GM12878 (cell line): ENCODE results near the gene CLTCL1.

Experiments used
- CBX5 ChIP-seq: sonication (generic); IDR thresholded peaks from 2 replicates; pipeline ENCODE4 v1.6.1; 2016; ENCODE audit warnings: low read depth, moderate library complexity, mild to moderate bottlenecking, inconsistent platforms
- CTCF ChIP-seq, 3 experiments: IDR thresholded peaks in 2 of 3; conservative IDR thresholded peaks in 1 of 3; 2 replicates each; pipeline ENCODE4 v1.5.1; 2011; ENCODE audit warnings: low read depth in 3 of 3, low read length in 3 of 3, mild to moderate bottlenecking in 3 of 3, control low read depth in 2 of 3, moderate library complexity in 2 of 3, inconsistent platforms in 1 of 3, mixed read lengths in 1 of 3; ENCODE audit not compliant: control insufficient read depth in 2 of 3, insufficient read depth in 1 of 3; ENCODE audit errors: extremely low read depth in 1 of 3
- CUX1 ChIP-seq: IDR thresholded peaks from 2 replicates; pipeline ENCODE4 v1.6.1; 2012; ENCODE audit warnings: improper control_type of control experiment, low read depth, low read length; ENCODE audit not compliant: insufficient replicate concordance
- EGR1 ChIP-seq, 2 experiments: IDR thresholded peaks; 1 replicate in 1 of 2; 2 replicates in 1 of 2; pipeline ENCODE4 v1.6.1; 2011 to 2012; ENCODE audit warnings: low read depth in 2 of 2, low read length in 2 of 2, borderline replicate concordance in 1 of 2, mild to moderate bottlenecking in 1 of 2, moderate library complexity in 1 of 2
- NRF1 ChIP-seq: conservative IDR thresholded peaks from 2 replicates; pipeline ENCODE4 v1.6.1; 2011; ENCODE audit warnings: mild to moderate bottlenecking, low read depth, low read length, improper control_type of control experiment
- POLR2AphosphoS5 ChIP-seq: IDR thresholded peaks from 2 replicates; pipeline ENCODE4 v1.6.1; 2011; ENCODE audit warnings: mild to moderate bottlenecking, low read length, inconsistent platforms
- RBBP5 ChIP-seq: fragments of 200-600 bp; sonication (generic); conservative IDR thresholded peaks from 2 replicates; pipeline ENCODE4 v1.6.1; 2016
- TF ChIP-seq, protein P1 (sequence below): IDR thresholded peaks from 2 replicates; pipeline ENCODE4 v1.6.1; 2011; ENCODE audit warnings: borderline replicate concordance, low read depth, mild to moderate bottlenecking, moderate library complexity, mixed read lengths, low read length; ENCODE audit not compliant: insufficient read depth; ENCODE audit errors: extremely low read length

- no peak for TF ChIP-seq RBBP5
- TF ChIP-seq CTCF (IDR thresholded peaks at IDR 0.05 in 2 of 3, conservative IDR thresholded peaks at IDR 0.05 in 1 of 3; ENCODE audit: control insufficient read depth in 2 of 3, extremely low read depth in 1 of 3, insufficient read depth in 1 of 3, low read depth in 3 of 3, low read length in 3 of 3), result no peak
- no peak for TF ChIP-seq POLR2AphosphoS5
- no peak for TF ChIP-seq EGR1 (IDR thresholded peaks at IDR 0.05; ENCODE audit: borderline replicate concordance in 1 of 2, low read depth in 2 of 2, low read length in 2 of 2)
- no peak for TF ChIP-seq CBX5
- TF ChIP-seq NRF1, result no peak
- TF ChIP-seq, protein P1, sequence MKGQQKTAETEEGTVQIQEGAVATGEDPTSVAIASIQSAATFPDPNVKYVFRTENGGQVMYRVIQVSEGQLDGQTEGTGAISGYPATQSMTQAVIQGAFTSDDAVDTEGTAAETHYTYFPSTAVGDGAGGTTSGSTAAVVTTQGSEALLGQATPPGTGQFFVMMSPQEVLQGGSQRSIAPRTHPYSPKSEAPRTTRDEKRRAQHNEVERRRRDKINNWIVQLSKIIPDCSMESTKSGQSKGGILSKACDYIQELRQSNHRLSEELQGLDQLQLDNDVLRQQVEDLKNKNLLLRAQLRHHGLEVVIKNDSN, result no peak
- TF ChIP-seq CUX1, result no peak
These were observed 140.8 kb downstream of the CLTCL1 start for GRCh38 chr22:19150482-19151328.
